Tibial artery (tissue), 4 donors: ENCODE results near the gene HOXC4.

ENCODE experiments used
- DNase-seq, 2 donors: peaks; one replicate each; pipeline ENCODE4 v3.0.0-alpha.2; 2019
- H3K27ac ChIP-seq, 2 donors: fragments of 200-600 bp; sonication (generic) in 1 of 2; 1 replicate in 1 of 2; 2 replicates in 1 of 2; pipeline ENCODE4 v1.5.1; 2018 to 2019; ENCODE audit warnings: mild to moderate bottlenecking in 1 of 2
- H3K27me3 ChIP-seq, 2 donors: fragments of 200-600 bp; sonication (generic) in 1 of 2; one replicate each; pipeline versions ENCODE4 v1.5.1 to v1.6.0; 2016 to 2019
- H3K36me3 ChIP-seq, 3 donors: fragments of 200-600 bp; sonication (generic) in 2 of 3; one replicate each; pipeline ENCODE4 v1.5.1; 2016 to 2019; ENCODE audit warnings: mild to moderate bottlenecking in 2 of 3
- H3K4me1 ChIP-seq, 4 donors: fragments of 200-600 bp; sonication (generic) in 2 of 4; 1 replicate in 3 of 4; 2 replicates in 1 of 4; pipeline ENCODE4 v1.5.1; 2016 to 2019
- H3K4me3 ChIP-seq, 2 donors: fragments of 200-600 bp; sonication (generic) in 1 of 2; 1 replicate in 1 of 2; 2 replicates in 1 of 2; pipeline ENCODE4 v1.5.1; 2018 to 2019; ENCODE audit warnings: mild to moderate bottlenecking in 2 of 2
- H3K9me3 ChIP-seq, 3 donors: fragments of 200-600 bp; sonication (generic) in 1 of 3; one replicate each; pipeline ENCODE4 v1.5.1; 2016 to 2019
- intact Hi-C: fragments of 100-400 bp; cut with DNase I; formaldehyde crosslinking; loops from one replicate; pipeline ENCODE4 v1.15.0; 2023; ENCODE audit warnings: low total_unique reads
- TF ChIP-seq, protein P1 (sequence below), 2 experiments: fragments of 200-600 bp in 1 of 2; fragments of 450-650 bp in 1 of 2; IDR thresholded peaks; one replicate each; pipeline ENCODE4 v1.5.1; 2017 to 2019; ENCODE audit warnings: antibody characterized with exemption in 2 of 2, mild to moderate bottlenecking in 1 of 2, moderate library complexity in 1 of 2

The HOXC4 gene

DNA sequence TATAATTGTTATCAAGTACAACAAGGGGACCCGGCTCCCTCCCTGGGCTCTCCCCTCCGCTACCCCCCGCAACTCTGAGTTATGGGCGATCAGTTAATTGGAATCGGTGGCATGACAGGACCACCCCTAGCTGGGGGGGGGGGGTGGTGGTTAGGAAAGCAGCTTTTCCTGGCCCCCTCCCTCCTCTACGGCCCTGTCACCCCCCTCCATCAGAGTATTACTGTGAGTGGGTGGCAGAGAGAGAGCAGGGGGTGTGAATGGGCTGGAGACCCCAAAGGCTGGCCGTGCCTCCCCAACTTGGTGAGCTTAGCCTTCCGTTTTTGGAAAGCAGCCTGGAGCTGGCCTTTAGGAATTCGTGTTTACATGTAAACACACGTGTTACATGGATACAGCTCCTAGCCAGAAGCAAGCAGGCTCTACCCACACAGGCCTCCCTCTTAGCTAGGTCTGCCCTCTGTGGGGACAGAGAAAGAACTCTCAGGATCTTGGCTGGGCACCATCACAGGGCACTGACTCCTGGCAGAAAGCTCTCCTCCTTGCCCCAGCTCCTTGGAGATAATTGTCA, 1.1 kb upstream of the HOXC4 start:
- intact Hi-C loops: no loop called here
- Histone ChIP-seq H3K9me3 (no peaks in the 10 kb centered on the region), H3K36me3 (no peaks in the 10 kb centered on the region), H3K4me1 (peaks cover 0 to 28% (median 17%) of the 10 kb centered on the region in 4 donors), H3K4me3 (peak overlapping the region in 1 of 2 donors; percentile 1), H3K27me3 (no peaks in the 10 kb centered on the region), H3K27ac (peak overlapping the region; percentile 49 to 69)
- TF ChIP-seq, protein P1, sequence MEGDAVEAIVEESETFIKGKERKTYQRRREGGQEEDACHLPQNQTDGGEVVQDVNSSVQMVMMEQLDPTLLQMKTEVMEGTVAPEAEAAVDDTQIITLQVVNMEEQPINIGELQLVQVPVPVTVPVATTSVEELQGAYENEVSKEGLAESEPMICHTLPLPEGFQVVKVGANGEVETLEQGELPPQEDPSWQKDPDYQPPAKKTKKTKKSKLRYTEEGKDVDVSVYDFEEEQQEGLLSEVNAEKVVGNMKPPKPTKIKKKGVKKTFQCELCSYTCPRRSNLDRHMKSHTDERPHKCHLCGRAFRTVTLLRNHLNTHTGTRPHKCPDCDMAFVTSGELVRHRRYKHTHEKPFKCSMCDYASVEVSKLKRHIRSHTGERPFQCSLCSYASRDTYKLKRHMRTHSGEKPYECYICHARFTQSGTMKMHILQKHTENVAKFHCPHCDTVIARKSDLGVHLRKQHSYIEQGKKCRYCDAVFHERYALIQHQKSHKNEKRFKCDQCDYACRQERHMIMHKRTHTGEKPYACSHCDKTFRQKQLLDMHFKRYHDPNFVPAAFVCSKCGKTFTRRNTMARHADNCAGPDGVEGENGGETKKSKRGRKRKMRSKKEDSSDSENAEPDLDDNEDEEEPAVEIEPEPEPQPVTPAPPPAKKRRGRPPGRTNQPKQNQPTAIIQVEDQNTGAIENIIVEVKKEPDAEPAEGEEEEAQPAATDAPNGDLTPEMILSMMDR (IDR thresholded peaks at IDR 0.05): no peak
- DNase-seq: no peak

DNA sequence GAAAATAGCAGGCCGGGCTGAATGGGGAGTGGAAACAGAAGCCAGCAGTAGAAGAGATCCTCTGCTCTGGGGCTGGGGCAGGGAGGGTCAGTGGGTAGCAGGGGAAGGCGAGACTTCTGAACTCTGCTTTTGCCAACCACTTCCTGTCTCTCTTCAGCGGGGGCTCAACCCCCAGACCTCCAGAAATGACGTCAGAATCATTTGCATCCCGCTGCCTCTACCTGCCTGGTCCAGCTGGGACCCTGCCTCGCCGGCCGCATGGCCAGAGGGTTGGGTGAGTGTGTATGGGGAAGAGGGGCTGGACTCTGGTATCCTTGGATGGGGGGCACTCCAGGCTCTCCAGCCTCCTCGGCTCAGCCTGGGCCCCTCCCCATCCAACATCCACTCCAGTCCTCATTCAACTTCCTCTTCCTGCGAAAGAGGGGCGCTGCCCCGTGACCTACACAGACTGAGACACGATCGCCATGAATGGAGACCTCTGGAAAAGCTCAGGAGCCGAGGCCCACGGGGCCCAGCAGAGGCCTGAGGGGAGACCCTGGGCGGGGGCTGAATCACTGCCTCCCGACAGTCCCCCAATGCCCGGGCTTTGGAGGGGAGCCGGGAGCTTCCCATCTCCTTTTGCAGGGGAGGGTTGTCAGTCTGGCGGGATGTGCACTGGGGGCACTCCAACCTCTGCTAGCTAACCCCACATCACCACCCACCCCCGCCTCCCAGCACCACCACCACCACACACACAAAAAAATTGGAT, 458 bp upstream of the HOXC4 start:
- intact Hi-C loops: no loop called here
- DNase-seq: no peak
- H3K27ac ChIP-seq: peak overlapping the region in 1 of 2 donors; percentile 69
- H3K4me3 ChIP-seq: peak overlapping the region; percentile 40 to 54
- H3K27me3 ChIP-seq: no peaks in the 10 kb centered on the region
- H3K4me1 ChIP-seq: peaks cover 0 to 28% (median 17%) of the 10 kb centered on the region in 4 donors
- TF ChIP-seq, protein P1 (IDR thresholded peaks at IDR 0.05): no peak
- no peaks in the 10 kb centered on the region for H3K36me3 ChIP-seq
- H3K9me3 ChIP-seq: no peaks in the 10 kb centered on the region

DNA sequence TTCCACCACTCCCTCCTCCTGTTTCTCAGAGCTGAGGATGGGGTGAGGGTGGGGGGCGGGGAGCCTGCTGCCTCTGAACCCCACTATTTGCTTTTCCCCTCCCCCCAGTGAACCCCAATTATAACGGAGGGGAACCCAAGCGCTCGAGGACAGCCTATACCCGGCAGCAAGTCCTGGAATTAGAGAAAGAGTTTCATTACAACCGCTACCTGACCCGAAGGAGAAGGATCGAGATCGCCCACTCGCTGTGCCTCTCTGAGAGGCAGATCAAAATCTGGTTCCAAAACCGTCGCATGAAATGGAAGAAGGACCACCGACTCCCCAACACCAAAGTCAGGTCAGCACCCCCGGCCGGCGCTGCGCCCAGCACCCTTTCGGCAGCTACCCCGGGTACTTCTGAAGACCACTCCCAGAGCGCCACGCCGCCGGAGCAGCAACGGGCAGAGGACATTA, 1.1 kb downstream of the HOXC4 start:
- TF ChIP-seq, protein P1 (IDR thresholded peaks at IDR 0.05): no peak
- DNase-seq: no peak
- H3K4me3 ChIP-seq: peak overlapping the region in 1 of 2 donors; percentile 54
- no peaks in the 10 kb centered on the region for H3K9me3 ChIP-seq
- H3K27ac ChIP-seq: peak overlapping the region in 1 of 2 donors; percentile 69
- peaks cover 0 to 29% (median 24%) of the 10 kb centered on the region in 4 donors for H3K4me1 ChIP-seq
- H3K36me3 ChIP-seq: no peaks in the 10 kb centered on the region
- no peaks in the 10 kb centered on the region for H3K27me3 ChIP-seq
- intact Hi-C loops: no loop called here

DNA sequence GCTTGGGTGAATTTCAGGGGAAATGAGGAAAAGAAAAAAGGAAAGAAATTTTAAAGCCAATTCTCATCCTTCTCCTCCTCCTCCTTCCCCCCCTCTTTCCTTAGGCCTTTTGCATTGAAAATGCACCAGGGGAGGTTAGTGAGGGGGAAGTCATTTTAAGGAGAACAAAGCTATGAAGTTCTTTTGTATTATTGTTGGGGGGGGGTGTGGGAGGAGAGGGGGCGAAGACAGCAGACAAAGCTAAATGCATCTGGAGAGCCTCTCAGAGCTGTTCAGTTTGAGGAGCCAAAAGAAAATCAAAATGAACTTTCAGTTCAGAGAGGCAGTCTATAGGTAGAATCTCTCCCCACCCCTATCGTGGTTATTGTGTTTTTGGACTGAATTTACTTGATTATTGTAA, 1.9 kb downstream of the HOXC4 start:
- H3K36me3 ChIP-seq: no peaks in the 10 kb centered on the region
- intact Hi-C loops: no loop called here
- H3K27me3 ChIP-seq: no peaks in the 10 kb centered on the region
- H3K4me1 ChIP-seq: peaks cover 0 to 29% (median 24%) of the 10 kb centered on the region in 4 donors
- TF ChIP-seq, protein P1 (IDR thresholded peaks at IDR 0.05): no peak
- no peak overlapping the region for H3K4me3 ChIP-seq
- DNase-seq: no peak
- H3K27ac ChIP-seq: no peak overlapping the region
- H3K9me3 ChIP-seq: no peaks in the 10 kb centered on the region

DNA sequence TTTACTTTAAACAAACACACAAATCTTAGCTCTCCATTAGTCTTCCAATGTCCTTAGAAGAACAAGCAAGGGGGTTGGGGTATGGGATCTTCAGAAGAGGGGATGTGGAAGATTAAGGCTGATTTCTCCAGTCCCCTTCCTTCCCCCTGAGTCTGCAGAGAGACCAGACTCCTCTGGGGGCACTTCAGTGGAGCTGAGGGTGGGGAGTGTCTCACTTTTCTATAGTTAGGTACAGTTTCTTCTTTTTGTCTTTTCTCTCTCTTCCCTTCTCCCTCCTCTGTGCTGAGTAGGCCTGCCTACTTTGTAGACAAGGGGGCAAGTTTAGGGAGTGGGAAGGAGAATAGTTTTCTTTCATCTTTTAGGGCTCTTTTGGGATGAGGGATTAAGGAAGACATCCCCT, 2.5 kb downstream of the HOXC4 start:
- H3K36me3 ChIP-seq: no peaks in the 10 kb centered on the region
- no peak overlapping the region for H3K4me3 ChIP-seq
- intact Hi-C loops: no loop called here
- TF ChIP-seq, protein P1 (IDR thresholded peaks at IDR 0.05): no peak
- no peaks in the 10 kb centered on the region for H3K27me3 ChIP-seq
- H3K9me3 ChIP-seq: no peaks in the 10 kb centered on the region
- no peak for DNase-seq
- no peak overlapping the region for H3K27ac ChIP-seq
- peaks cover 0 to 29% (median 24%) of the 10 kb centered on the region in 4 donors for H3K4me1 ChIP-seq
